ENCODE data around the gene IQCH. TPM values are rescaled to one million over a fixed set of nuclear protein-coding genes. Genes with fewer than 3 reads are reported as not detected.

IQCH gene
- total and polyA plus RNA-seq, 8 donors = 1.4 to 3.4 (median 2.8) TPM

GRCh38 chr15:67533873-67534272 lies 279.3 kb downstream of the IQCH start:
- Histone ChIP-seq H3K27me3 (no peaks in the 10 kb centered on the region), H3K4me3 (no peak overlapping the region), H3K9me3 (no peaks in the 10 kb centered on the region), H3K27ac (no peak overlapping the region), H3K36me3 (no peaks in the 10 kb centered on the region), H3K4me1 (no peaks in the 10 kb centered on the region)
- ATAC-seq = no peak
- no peak for DNase-seq
- intact Hi-C loops (cut with DNase I) = no loop called here
- TF ChIP-seq CTCF (IDR thresholded peaks at IDR 0.05) = no peak

- no peaks in the 10 kb centered on the region for H3K36me3 ChIP-seq
- no peaks in the 10 kb centered on the region for H3K4me1 ChIP-seq
- no peaks in the 10 kb centered on the region for H3K27me3 ChIP-seq
- no peak overlapping the region for H3K4me3 ChIP-seq
- no peak for DNase-seq
- intact Hi-C loops (cut with DNase I) = no loop called here
- H3K27ac ChIP-seq = no peak overlapping the region
- no peak for ATAC-seq
- no peaks in the 10 kb centered on the region for H3K9me3 ChIP-seq
- no peak for TF ChIP-seq CTCF (IDR thresholded peaks at IDR 0.05)
Measured at GRCh38 chr15:67534360-67534759, 279.8 kb downstream of the IQCH start.

- Histone ChIP-seq H3K27ac (no peak overlapping the region), H3K4me3 (no peak overlapping the region), H3K4me1 (peaks cover 6 to 10% of the 10 kb centered on the region in 2 donors), H3K9me3 (no peaks in the 10 kb centered on the region), H3K36me3 (no peaks in the 10 kb centered on the region), H3K27me3 (no peaks in the 10 kb centered on the region)
- ATAC-seq (no peak), DNase-seq (no peak)
- intact Hi-C loops (cut with DNase I) = no loop called here
- TF ChIP-seq CTCF (IDR thresholded peaks at IDR 0.05) = no peak
Measured at GRCh38 chr15:67537771-67538170, 283.2 kb downstream of the IQCH start.

- intact Hi-C loops (cut with DNase I) = no loop called here
- ATAC-seq = peak; percentile 96
- peak within 1 kb of the TSS; percentile 68 to 78 for H3K4me3 ChIP-seq
- H3K36me3 ChIP-seq = peaks cover 0 to 8% of the 10 kb centered on the region in 2 donors
- DNase-seq = peak; percentile 79 to 98 (median 84)
- TF ChIP-seq CTCF (IDR thresholded peaks at IDR 0.05) = no peak
- no peaks in the 10 kb centered on the region for H3K9me3 ChIP-seq
- peaks cover 13 to 29% of the 10 kb centered on the region in 2 donors for H3K4me1 ChIP-seq
- no peaks in the 10 kb centered on the region for H3K27me3 ChIP-seq
- peak within 1 kb of the TSS; percentile 83 to 87 for H3K27ac ChIP-seq
Measured at GRCh38 chr15:67542420-67543347, 288.1 kb downstream of the IQCH start, which contains the start of gene MAP2K5. TSS of gene MAP2K5 (plus strand) at chr15:67542703. CDS start at chr15:67543336, 633 bp downstream.

- H3K4me3 ChIP-seq = peak overlapping the region; percentile 68 to 78
- H3K27me3 ChIP-seq = no peaks in the 10 kb centered on the region
- no peaks in the 10 kb centered on the region for H3K9me3 ChIP-seq
- H3K27ac ChIP-seq = peak overlapping the region; percentile 83 to 87
- ATAC-seq (peak; percentile 5), DNase-seq (no peak)
- intact Hi-C loops (cut with DNase I) = no loop called here
- H3K4me1 ChIP-seq = peaks cover 13 to 35% of the 10 kb centered on the region in 2 donors
- H3K36me3 ChIP-seq = peaks cover 0 to 13% of the 10 kb centered on the region in 2 donors
- no peak for TF ChIP-seq CTCF (IDR thresholded peaks at IDR 0.05)
Measured at GRCh38 chr15:67543348-67543718, 288.7 kb downstream of the IQCH start.

All from left lung (tissue), 10 donors.